ENCODE results near the gene ATP8A2. TPM values are rescaled to one million over a fixed set of nuclear protein-coding genes. Genes with fewer than 3 reads are reported as not detected.

Gene ATP8A2
- total and polyA plus RNA-seq, 7 donors, result under 0.01 to 2.2 (median 1.2) TPM; not detected in 1

- intact Hi-C loops (cut with DNase I), result no loop called here
- 37 to 61% methylated on average over 1 of the region's 1 CpG for WGBS, 2 donors
Measured at GRCh38 chr13:25981060-25981459, 609.3 kb downstream of the ATP8A2 start.

GRCh38 chr13:25982907-25983306 lies 611.1 kb downstream of the ATP8A2 start:
- no peaks in the 10 kb centered on the region for H3K36me3 ChIP-seq
- H3K27me3 ChIP-seq, result no peaks in the 10 kb centered on the region
- no peaks in the 10 kb centered on the region for H3K4me1 ChIP-seq
- no peak for TF ChIP-seq POLR2AphosphoS5 (IDR thresholded peaks at IDR 0.05)
- TF ChIP-seq EP300 (IDR thresholded peaks at IDR 0.05), result no peak
- no peak for TF ChIP-seq POLR2A (IDR thresholded peaks at IDR 0.05)
- no peak for TF ChIP-seq CTCF (IDR thresholded peaks at IDR 0.05)
- no peak overlapping the region for H3K27ac ChIP-seq
- no peaks in the 10 kb centered on the region for H3K9me3 ChIP-seq
- no peak for DNase-seq
- H3K4me3 ChIP-seq, result no peak overlapping the region
- intact Hi-C loops (cut with DNase I), result no loop called here

More at GRCh38 chr13:25981060-25981459, 609.3 kb downstream of the ATP8A2 start:
- no peaks in the 10 kb centered on the region for H3K27me3 ChIP-seq
- H3K9me3 ChIP-seq, result no peaks in the 10 kb centered on the region
- H3K36me3 ChIP-seq, result no peaks in the 10 kb centered on the region
- no peak for DNase-seq
- H3K4me1 ChIP-seq, result no peaks in the 10 kb centered on the region
- H3K27ac ChIP-seq, result no peak overlapping the region
- TF ChIP-seq POLR2AphosphoS5 (IDR thresholded peaks at IDR 0.05) (no peak), CTCF (IDR thresholded peaks at IDR 0.05) (no peak), POLR2A (IDR thresholded peaks at IDR 0.05) (no peak), EP300 (IDR thresholded peaks at IDR 0.05) (no peak)
- no peak overlapping the region for H3K4me3 ChIP-seq

GRCh38 chr13:25987987-25988386 lies 616.2 kb downstream of the ATP8A2 start:
- Histone ChIP-seq H3K27me3 (no peaks in the 10 kb centered on the region), H3K9me3 (no peaks in the 10 kb centered on the region), H3K36me3 (no peaks in the 10 kb centered on the region), H3K4me1 (no peaks in the 10 kb centered on the region), H3K27ac (no peak overlapping the region), H3K4me3 (no peak overlapping the region)
- intact Hi-C loops (cut with DNase I), result no loop called here
- TF ChIP-seq POLR2A (IDR thresholded peaks at IDR 0.05), result no peak
- no peak for TF ChIP-seq CTCF (IDR thresholded peaks at IDR 0.05)
- no peak for TF ChIP-seq POLR2AphosphoS5 (IDR thresholded peaks at IDR 0.05)
- no peak for TF ChIP-seq EP300 (IDR thresholded peaks at IDR 0.05)
- WGBS, 2 donors, result 94 to 96% methylated on average over 8 of the region's 8 CpGs
- DNase-seq, result no peak

- Histone ChIP-seq H3K27me3 (no peaks in the 10 kb centered on the region), H3K27ac (no peak overlapping the region), H3K4me3 (no peak overlapping the region), H3K36me3 (no peaks in the 10 kb centered on the region), H3K4me1 (no peaks in the 10 kb centered on the region), H3K9me3 (no peaks in the 10 kb centered on the region)
- no peak for DNase-seq
- WGBS, 2 donors, result 17 to 45% methylated on average over 3 of the region's 3 CpGs
- no peak for TF ChIP-seq EP300 (IDR thresholded peaks at IDR 0.05)
- intact Hi-C loops (cut with DNase I), result no loop called here
Measured at GRCh38 chr13:25988661-25989060, 616.9 kb downstream of the ATP8A2 start.

GRCh38 chr13:25990801-25991200 lies 619.0 kb downstream of the ATP8A2 start:
- no peak for TF ChIP-seq POLR2AphosphoS5 (IDR thresholded peaks at IDR 0.05)
- TF ChIP-seq POLR2A (IDR thresholded peaks at IDR 0.05), result no peak
- TF ChIP-seq EP300 (IDR thresholded peaks at IDR 0.05), result no peak
- no peak for TF ChIP-seq CTCF (IDR thresholded peaks at IDR 0.05)
- intact Hi-C loops (cut with DNase I), result no loop called here
- WGBS, 2 donors, result 54 to 67% methylated on average over 10 of the region's 10 CpGs

More at GRCh38 chr13:25990801-25991200, 619.0 kb downstream of the ATP8A2 start:
- Histone ChIP-seq H3K4me3 (no peak overlapping the region), H3K9me3 (peaks cover 0 to 5% (median 2%) of the 10 kb centered on the region in 4 donors), H3K4me1 (no peaks in the 10 kb centered on the region), H3K27me3 (peaks cover 0 to 2% (median 0%) of the 10 kb centered on the region in 3 donors), H3K36me3 (no peaks in the 10 kb centered on the region), H3K27ac (no peak overlapping the region)
- DNase-seq, result no peak
